Activated CD8-positive, alpha-beta memory T cell treated with anti-CD3 and anti-CD28 coated beads for 48 hours (primary cell): ENCODE measurements around the gene OGFRL1.

Experiments
- DNase-seq, 3 experiments: peaks; one replicate each; pipeline ENCODE4 v3.0.0-alpha.2; 2020; ENCODE audit warnings: low read depth in 2 of 3, low spot score in 2 of 3

Gene OGFRL1

GRCh38 chr6:71284785-71285184 is 3.8 kb upstream of the OGFRL1 start:
- DNase-seq, result no peak

GRCh38 chr6:71287038-71287437 is 1.6 kb upstream of the OGFRL1 start:
- no peak for DNase-seq

GRCh38 chr6:71287926-71288227 is 734 bp upstream of the OGFRL1 start:
- no peak for DNase-seq

GRCh38 chr6:71289039-71289801 is 609 bp downstream of the OGFRL1 start:
- DNase-seq, result no peak

GRCh38 chr6:71289802-71290175 is 1.2 kb downstream of the OGFRL1 start:
- no peak for DNase-seq

- no peak for DNase-seq
Measured at GRCh38 chr6:71290611-71291010, 2.0 kb downstream of the OGFRL1 start.

GRCh38 chr6:71292001-71292400 is 3.4 kb downstream of the OGFRL1 start:
- no peak for DNase-seq

- DNase-seq, result no peak
Measured at GRCh38 chr6:71294121-71294523, 5.5 kb downstream of the OGFRL1 start.

- no peak for DNase-seq
Measured at GRCh38 chr6:71298459-71298858, 9.8 kb downstream of the OGFRL1 start.

- DNase-seq, result no peak
Measured at GRCh38 chr6:71299541-71300470, 11.2 kb downstream of the OGFRL1 start.

GRCh38 chr6:71300561-71301168 is 12.1 kb downstream of the OGFRL1 start:
- DNase-seq, result no peak

- DNase-seq, result no peak
Measured at GRCh38 chr6:71301546-71301945, 12.9 kb downstream of the OGFRL1 start.

- DNase-seq, result no peak
Measured at GRCh38 chr6:71309656-71310055, 21.0 kb downstream of the OGFRL1 start.

GRCh38 chr6:71310261-71310660 is 21.6 kb downstream of the OGFRL1 start:
- DNase-seq, result no peak

- no peak for DNase-seq
Measured at GRCh38 chr6:71312089-71312488, 23.5 kb downstream of the OGFRL1 start.

GRCh38 chr6:71317441-71317840 is 28.8 kb downstream of the OGFRL1 start:
- DNase-seq, result no peak

- DNase-seq, result no peak
Measured at GRCh38 chr6:71320041-71320440, 31.4 kb downstream of the OGFRL1 start.

GRCh38 chr6:71321314-71321713 is 32.7 kb downstream of the OGFRL1 start:
- DNase-seq, result no peak

GRCh38 chr6:71324194-71324785 is 35.7 kb downstream of the OGFRL1 start:
- no peak for DNase-seq

GRCh38 chr6:71326611-71327010 is 38.0 kb downstream of the OGFRL1 start:
- DNase-seq, result no peak

GRCh38 chr6:71330501-71330900 is 41.9 kb downstream of the OGFRL1 start:
- DNase-seq, result no peak

- DNase-seq, result no peak
Measured at GRCh38 chr6:71332012-71332411, 43.4 kb downstream of the OGFRL1 start.
